K562 (cell line): Measurements from ENCODE around the gene STRA8. TPM values are rescaled to one million over a fixed set of nuclear protein-coding genes. Genes with fewer than 3 reads are reported as not detected.

Experiments
- ATAC-seq: fragments of 200-7000 bp; cut with Tn5 transposase; 3 replicates; pipeline ENCODE4 v1.9.1; 2020; ENCODE audit warnings: moderate library complexity
- BruUV-seq: library from RNA; stranded (reverse); fragments of 400-500 nt; replicated peaks from 2 replicates; lab custom pipeline; 2021; lab: Mats Ljungman, UMichigan
- CTCF ChIA-PET: fragments of 300-600 bp; formaldehyde crosslinking; extraction: SDS; loops from one replicate; lab custom pipeline; 2021; ENCODE audit warnings: low intra/inter-chr PET ratio; lab: Yijun Ruan, JAX
- POLR2A ChIA-PET: fragments of 300-600, 350-650 bp; sonication (Branson Sonifier 250); formaldehyde crosslinking; extraction: SDS; loops from one replicate; lab custom pipeline; 2021; ENCODE audit warnings: antibody characterized with exemption, inconsistent platforms; lab: Yijun Ruan, JAX
- DNase-seq, 4 experiments: peaks; one replicate each; pipeline versions ENCODE4 v3.0.0 to v3.0.0-alpha.2; 2011 to 2018; ENCODE audit warnings: low spot score in 3 of 4, mixed read lengths in 3 of 4; ENCODE audit errors: extremely low read depth in 1 of 4
- FAIRE-seq: peaks from 2 replicates; lab custom pipeline; 2011; peaks lifted over from hg19 to GRCh38; lab: Jason Lieb, UNC
- H2AFZ ChIP-seq: 2 replicates; pipeline ENCODE4 v1.6.0; 2011; ENCODE audit warnings: low read depth, low read length, control low read depth, inconsistent platforms
- H3K27ac ChIP-seq: fragments of 200-600 bp; 3 replicates; pipeline ENCODE4 v1.8.0; 2011; ENCODE audit warnings: low read depth, mild to moderate bottlenecking, control low read depth, inconsistent platforms, low read length, moderate library complexity, mixed read lengths; ENCODE audit errors: extremely low read depth
- H3K27me3 ChIP-seq, 2 experiments: fragments of 300-600 bp in 1 of 2; 2 replicates in 1 of 2; 3 replicates in 1 of 2; pipeline versions ENCODE4 v1.6.0 to v1.8.0; 2011; ENCODE audit warnings: inconsistent platforms in 2 of 2, low read length in 2 of 2, mild to moderate bottlenecking in 1 of 2, mixed read lengths in 1 of 2, moderate library complexity in 1 of 2; ENCODE audit not compliant: control insufficient read depth in 2 of 2, insufficient read depth in 2 of 2
- H3K36me3 ChIP-seq: fragments of 300-600 bp; 3 replicates; pipeline ENCODE4 v1.8.0; 2011; ENCODE audit warnings: mild to moderate bottlenecking, low read length, inconsistent platforms; ENCODE audit not compliant: control insufficient read depth, insufficient read depth
- H3K4me1 ChIP-seq, 2 experiments: fragments of 200-600 bp in 1 of 2; replicated peaks in 1 of 2; 2 replicates in 1 of 2; 3 replicates in 1 of 2; pipeline versions ENCODE4 v1.5.1 to v1.8.0; 2011; ENCODE audit warnings: inconsistent platforms in 2 of 2, low read length in 2 of 2, mild to moderate bottlenecking in 1 of 2, mixed read lengths in 1 of 2, moderate library complexity in 1 of 2; ENCODE audit not compliant: control insufficient read depth in 2 of 2, insufficient read depth in 2 of 2
- H3K4me2 ChIP-seq: 2 replicates; pipeline ENCODE4 v1.6.1; 2011; ENCODE audit warnings: low read length, control low read depth, inconsistent platforms, mixed read lengths; ENCODE audit not compliant: insufficient read depth
- H3K4me3 ChIP-seq: fragments of 200-600 bp; sonication (generic), shearing (Covaris generic); 2 replicates; pipeline ENCODE4 v1.5.1; 2016; ENCODE audit warnings: control low read depth, inconsistent platforms
- H3K79me2 ChIP-seq: fragments of 200-600 bp; 3 replicates; pipeline ENCODE4 v1.8.0; 2011; ENCODE audit warnings: low read length, inconsistent platforms; ENCODE audit not compliant: control insufficient read depth, insufficient read depth
- H3K9ac ChIP-seq, 2 experiments: 2 replicates each; pipeline versions ENCODE4 v1.6.0 to v1.6.1; 2011; ENCODE audit warnings: low read depth in 2 of 2, low read length in 2 of 2, control low read depth in 1 of 2, inconsistent platforms in 1 of 2, mild to moderate bottlenecking in 1 of 2, mixed read lengths in 1 of 2; ENCODE audit not compliant: insufficient read depth in 1 of 2
- H3K9me1 ChIP-seq: one replicate; pipeline ENCODE4 v1.6.0; 2011; ENCODE audit warnings: inconsistent platforms, mild to moderate bottlenecking, low read length, moderate library complexity; ENCODE audit not compliant: control insufficient read depth, insufficient read depth
- H3K9me3 ChIP-seq: replicated peaks from 2 replicates; pipeline ENCODE4 v1.5.1; 2011; ENCODE audit warnings: low read depth, low read length, inconsistent platforms; ENCODE audit not compliant: control insufficient read depth, insufficient read depth
- H4K20me1 ChIP-seq: replicated peaks from 2 replicates; pipeline ENCODE4 v1.6.1; 2011; ENCODE audit warnings: low read length, inconsistent platforms, mixed read lengths; ENCODE audit not compliant: control insufficient read depth, insufficient read depth
- ELF1 ChIP-seq: fragments of 200-800 bp; sonication (Bioruptor generic); IDR thresholded peaks from 2 replicates; pipeline ENCODE4 v1.6.1; 2016; ENCODE audit warnings: missing genetic modification characterization, missing compliant biosample characterization
- MXI1 ChIP-seq: IDR thresholded peaks from 2 replicates; pipeline ENCODE4 v1.6.1; 2011; ENCODE audit warnings: low read depth, mild to moderate bottlenecking, improper control_type of control experiment, low read length
- NR2C2 ChIP-seq, 2 experiments: fragments of 200-800 bp in 1 of 2; sonication (Bioruptor generic) in 1 of 2; sonication (generic) in 1 of 2; formaldehyde crosslinking in 1 of 2; IDR thresholded peaks; 2 replicates each; pipeline versions ENCODE4 v1.6.1 to v1.8.0; 2016 to 2022; ENCODE audit warnings: mild to moderate bottlenecking in 1 of 2, missing compliant biosample characterization in 1 of 2, missing genetic modification characterization in 1 of 2, missing genetic modification reagents in 1 of 2
- PCBP1 ChIP-seq: fragments of 200-400 bp; formaldehyde crosslinking; IDR thresholded peaks from 2 replicates; pipeline ENCODE4 v1.6.1; 2018; ENCODE audit warnings: mild to moderate bottlenecking, low read depth, low read length; ENCODE audit not compliant: poor library complexity, severe bottlenecking
- RFX5 ChIP-seq: IDR thresholded peaks from 2 replicates; pipeline ENCODE4 v1.6.1; 2011; ENCODE audit warnings: low read depth, mild to moderate bottlenecking, improper control_type of control experiment, low read length
- STAT5B ChIP-seq: fragments of 250-450 bp; sonication (Bioruptor Pico); IDR thresholded peaks from 2 replicates; pipeline ENCODE4 v1.8.0; 2021; ENCODE audit warnings: mild to moderate bottlenecking, inconsistent platforms
- THRAP3 ChIP-seq: fragments of 450-650 bp; IDR thresholded peaks from 2 replicates; pipeline ENCODE4 v1.6.1; 2016; ENCODE audit warnings: mild to moderate bottlenecking, inconsistent platforms, borderline replicate concordance
- ZKSCAN1 ChIP-seq: fragments of 150-350 bp; IDR thresholded peaks from 2 replicates; pipeline ENCODE4 v1.6.1; 2016; ENCODE audit warnings: low read depth, low read length
- WGBS: fragments of 100-300 bp; shearing (Covaris generic); methylation state at CpG from one replicate; pipeline ENCODE4 v1.1.6; 2016; ENCODE audit warnings: low coverage, mixed read lengths; ENCODE audit not compliant: insufficient coverage; ENCODE audit errors: missing lambda C conversion rate; 5-methylcytosine and 5-hydroxymethylcytosine counted together
- in situ Hi-C: fragments of 300-500 bp; cut with MboI; formaldehyde crosslinking; loops from 4 replicates; pipeline ENCODE4 v1.15.0; 2018; ENCODE audit warnings: inconsistent platforms, mixed read lengths
- intact Hi-C: fragments of 100-400 bp; cut with micrococcal nuclease; formaldehyde crosslinking; loops from 2 replicates; pipeline ENCODE4 v1.14.2; 2022
- polyA plus RNA-seq, 8 experiments: library from polyadenylated mRNA; depleted of rRNA in 4 of 8; stranded (reverse) in 5 of 8; unstranded in 3 of 8; fragments of >200 nt; fragmentation: Nextera tagmentation in 2 of 8; fragmentation: Illumina TruSeq in 1 of 8; extraction: Ambion mirVana in 2 of 8; extraction: Trizol in 1 of 8; gene quantifications; 2 replicates each; pipeline versions ENCODE4 v1.2.1 to v1.2.3, GENCODE V29; 2011 to 2014; ENCODE audit warnings: inconsistent platforms in 1 of 8, missing spikeins in 1 of 8
- total RNA-seq, 7 experiments: library from RNA; depleted of rRNA in 6 of 7; stranded (reverse); fragments of >200 nt in 6 of 7; fragmentation: Illumina TruSeq in 2 of 7; extraction: Trizol in 2 of 7; gene quantifications; 2 replicates each; pipeline versions ENCODE4 v1.2.1 to v1.2.3, GENCODE V29; 2011 to 2021; ENCODE audit warnings: low replicate concordance in 1 of 7
- TF ChIP-seq, protein P1 (sequence below): sonication (generic); formaldehyde crosslinking; IDR thresholded peaks from 2 replicates; pipeline ENCODE4 v1.8.1; 2023; ENCODE audit warnings: mild to moderate bottlenecking, missing genetic modification reagents
- TF ChIP-seq, protein P2 (sequence below), 2 experiments: fragments of 150-350 bp in 1 of 2; IDR thresholded peaks; 2 replicates each; pipeline ENCODE4 v1.6.1; 2012 to 2016; ENCODE audit warnings: low read depth in 2 of 2, low read length in 2 of 2, mild to moderate bottlenecking in 1 of 2, moderate library complexity in 1 of 2
- TF ChIP-seq, protein P3 (sequence below): fragments of 250-450 bp; sonication (Bioruptor Pico); IDR thresholded peaks from 2 replicates; pipeline ENCODE4 v1.5.0; 2021; ENCODE audit warnings: mild to moderate bottlenecking, borderline replicate concordance

Gene STRA8
- total and polyA plus RNA-seq, 9 of the 15 experiments (the other 6 are each of a cell fraction or from before 2014, with no cell fraction given): not detected

DNA sequence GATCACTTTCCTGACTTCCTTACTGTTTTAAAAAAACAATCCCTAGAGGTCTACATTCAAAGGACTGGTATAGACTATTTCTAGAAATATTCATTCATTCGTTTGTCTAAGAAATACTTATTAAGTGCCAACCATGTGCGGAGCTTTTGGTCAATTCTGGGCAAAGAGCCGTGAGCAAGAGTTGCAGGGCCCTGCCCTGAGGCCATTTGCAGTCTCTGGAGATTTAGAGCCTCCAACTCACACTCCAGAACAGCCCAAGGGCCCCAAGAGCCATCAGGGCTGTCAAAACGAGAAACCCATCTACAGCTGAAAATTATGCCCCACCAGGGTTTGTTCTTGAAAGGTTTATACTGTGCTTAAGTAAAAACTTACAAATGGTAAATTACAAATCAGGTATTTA, 38.5 kb upstream of the STRA8 start (continued):
- TF ChIP-seq, protein P1, sequence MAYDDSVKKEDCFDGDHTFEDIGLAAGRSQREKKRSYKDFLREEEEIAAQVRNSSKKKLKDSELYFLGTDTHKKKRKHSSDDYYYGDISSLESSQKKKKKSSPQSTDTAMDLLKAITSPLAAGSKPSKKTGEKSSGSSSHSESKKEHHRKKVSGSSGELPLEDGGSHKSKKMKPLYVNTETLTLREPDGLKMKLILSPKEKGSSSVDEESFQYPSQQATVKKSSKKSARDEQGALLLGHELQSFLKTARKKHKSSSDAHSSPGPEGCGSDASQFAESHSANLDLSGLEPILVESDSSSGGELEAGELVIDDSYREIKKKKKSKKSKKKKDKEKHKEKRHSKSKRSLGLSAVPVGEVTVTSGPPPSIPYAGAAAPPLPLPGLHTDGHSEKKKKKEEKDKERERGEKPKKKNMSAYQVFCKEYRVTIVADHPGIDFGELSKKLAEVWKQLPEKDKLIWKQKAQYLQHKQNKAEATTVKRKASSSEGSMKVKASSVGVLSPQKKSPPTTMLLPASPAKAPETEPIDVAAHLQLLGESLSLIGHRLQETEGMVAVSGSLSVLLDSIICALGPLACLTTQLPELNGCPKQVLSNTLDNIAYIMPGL: no peak
- TF ChIP-seq RFX5: no peak
- TF ChIP-seq ELF1 (tag): no peak

DNA sequence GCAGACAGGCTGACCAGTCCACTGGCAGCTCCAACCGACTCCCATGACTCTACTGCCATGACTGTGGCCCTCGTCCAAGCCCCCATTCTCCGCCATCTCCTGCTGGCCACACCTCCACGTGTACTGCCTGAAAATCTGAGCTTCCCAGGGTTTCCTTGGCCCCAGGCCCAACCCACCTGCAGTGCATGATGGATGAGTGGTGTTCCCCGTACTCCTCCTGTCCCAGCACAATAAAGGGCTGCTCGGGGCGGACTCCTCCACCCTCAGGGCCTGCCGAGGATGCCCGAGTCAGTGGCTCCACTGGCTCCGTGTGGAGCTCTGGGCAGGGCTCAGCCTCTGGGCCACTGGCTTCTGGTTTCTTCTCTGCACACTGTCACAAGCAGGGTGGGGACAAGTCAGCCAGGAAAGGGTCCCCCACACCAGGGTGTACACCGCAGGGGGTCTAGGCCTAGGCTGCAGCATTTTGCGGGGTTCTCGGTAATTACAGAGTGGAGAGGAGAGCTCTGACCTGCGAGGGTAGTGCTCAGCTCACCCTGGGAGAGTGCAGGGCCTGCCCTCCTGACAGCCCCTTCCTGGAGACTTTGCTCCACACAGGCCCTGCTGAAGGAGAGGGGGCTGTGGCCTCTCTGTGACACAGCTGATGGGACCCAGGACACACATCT, 37.5 kb upstream of the STRA8 start:
- POLR2A ChIA-PET: interaction anchor here (1.0 to 3.0 kb wide), 2 partner anchors 10 to 22 kb away, joined by 3 to 20 read pairs; no protein-coding TSS in a partner anchor
- WGBS: 69% methylated on average over 14 of the region's 14 CpGs
- peaks cover 3% of the 10 kb centered on the region for H3K9me1 ChIP-seq
- H3K27me3 ChIP-seq: no peaks in the 10 kb centered on the region
- H4K20me1 ChIP-seq: no peaks in the 10 kb centered on the region
- no peaks in the 10 kb centered on the region for H3K79me2 ChIP-seq
- FAIRE-seq (no peak), ATAC-seq (no peak), DNase-seq (no peak)
- no peak overlapping the region for H3K27ac ChIP-seq
- in situ Hi-C loops (no loop called here), intact Hi-C loops (no loop called here)
- H2AFZ ChIP-seq: no peak overlapping the region
- BruUV-seq: no TSS peak
- CTCF ChIA-PET: no interaction called here
- peaks cover 22% of the 10 kb centered on the region; the same call in 2 of the 3 replicates for H3K36me3 ChIP-seq
- no peaks in the 10 kb centered on the region for H3K9me3 ChIP-seq
- H3K9ac ChIP-seq: peak overlapping the region in 1 of 2 experiments; percentile 38; a peak in 1 of 4 replicates
- no peak overlapping the region for H3K4me2 ChIP-seq
- H3K4me3 ChIP-seq: no peak overlapping the region
- no peaks in the 10 kb centered on the region for H3K4me1 ChIP-seq
- TF ChIP-seq, protein P2, sequence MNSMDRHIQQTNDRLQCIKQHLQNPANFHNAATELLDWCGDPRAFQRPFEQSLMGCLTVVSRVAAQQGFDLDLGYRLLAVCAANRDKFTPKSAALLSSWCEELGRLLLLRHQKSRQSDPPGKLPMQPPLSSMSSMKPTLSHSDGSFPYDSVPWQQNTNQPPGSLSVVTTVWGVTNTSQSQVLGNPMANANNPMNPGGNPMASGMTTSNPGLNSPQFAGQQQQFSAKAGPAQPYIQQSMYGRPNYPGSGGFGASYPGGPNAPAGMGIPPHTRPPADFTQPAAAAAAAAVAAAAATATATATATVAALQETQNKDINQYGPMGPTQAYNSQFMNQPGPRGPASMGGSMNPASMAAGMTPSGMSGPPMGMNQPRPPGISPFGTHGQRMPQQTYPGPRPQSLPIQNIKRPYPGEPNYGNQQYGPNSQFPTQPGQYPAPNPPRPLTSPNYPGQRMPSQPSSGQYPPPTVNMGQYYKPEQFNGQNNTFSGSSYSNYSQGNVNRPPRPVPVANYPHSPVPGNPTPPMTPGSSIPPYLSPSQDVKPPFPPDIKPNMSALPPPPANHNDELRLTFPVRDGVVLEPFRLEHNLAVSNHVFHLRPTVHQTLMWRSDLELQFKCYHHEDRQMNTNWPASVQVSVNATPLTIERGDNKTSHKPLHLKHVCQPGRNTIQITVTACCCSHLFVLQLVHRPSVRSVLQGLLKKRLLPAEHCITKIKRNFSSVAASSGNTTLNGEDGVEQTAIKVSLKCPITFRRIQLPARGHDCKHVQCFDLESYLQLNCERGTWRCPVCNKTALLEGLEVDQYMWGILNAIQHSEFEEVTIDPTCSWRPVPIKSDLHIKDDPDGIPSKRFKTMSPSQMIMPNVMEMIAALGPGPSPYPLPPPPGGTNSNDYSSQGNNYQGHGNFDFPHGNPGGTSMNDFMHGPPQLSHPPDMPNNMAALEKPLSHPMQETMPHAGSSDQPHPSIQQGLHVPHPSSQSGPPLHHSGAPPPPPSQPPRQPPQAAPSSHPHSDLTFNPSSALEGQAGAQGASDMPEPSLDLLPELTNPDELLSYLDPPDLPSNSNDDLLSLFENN (IDR thresholded peaks at IDR 0.05; ENCODE audit: low read depth in 2 of 2, low read length in 2 of 2): no peak
- TF ChIP-seq MXI1 (no peak), PCBP1 (no peak), THRAP3 (no peak), STAT5B (CRISPR knock-in tag) (no peak), NR2C2 (CRISPR knock-in tag; IDR thresholded peaks at IDR 0.05) (no peak), NR2C2 (tag; IDR thresholded peaks at IDR 0.05) (no peak), ZKSCAN1 (no peak)
- TF ChIP-seq, protein P3, sequence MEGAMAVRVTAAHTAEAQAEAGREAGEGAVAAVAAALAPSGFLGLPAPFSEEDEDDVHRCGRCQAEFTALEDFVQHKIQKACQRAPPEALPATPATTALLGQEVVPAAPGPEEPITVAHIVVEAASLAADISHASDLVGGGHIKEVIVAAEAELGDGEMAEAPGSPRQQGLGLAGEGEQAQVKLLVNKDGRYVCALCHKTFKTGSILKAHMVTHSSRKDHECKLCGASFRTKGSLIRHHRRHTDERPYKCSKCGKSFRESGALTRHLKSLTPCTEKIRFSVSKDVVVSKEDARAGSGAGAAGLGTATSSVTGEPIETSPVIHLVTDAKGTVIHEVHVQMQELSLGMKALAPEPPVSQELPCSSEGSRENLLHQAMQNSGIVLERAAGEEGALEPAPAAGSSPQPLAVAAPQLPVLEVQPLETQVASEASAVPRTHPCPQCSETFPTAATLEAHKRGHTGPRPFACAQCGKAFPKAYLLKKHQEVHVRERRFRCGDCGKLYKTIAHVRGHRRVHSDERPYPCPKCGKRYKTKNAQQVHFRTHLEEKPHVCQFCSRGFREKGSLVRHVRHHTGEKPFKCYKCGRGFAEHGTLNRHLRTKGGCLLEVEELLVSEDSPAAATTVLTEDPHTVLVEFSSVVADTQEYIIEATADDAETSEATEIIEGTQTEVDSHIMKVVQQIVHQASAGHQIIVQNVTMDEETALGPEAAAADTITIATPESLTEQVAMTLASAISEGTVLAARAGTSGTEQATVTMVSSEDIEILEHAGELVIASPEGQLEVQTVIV (CRISPR knock-in tag): no peak
